ENCODE results near the gene CABCOCO1.

DNA sequence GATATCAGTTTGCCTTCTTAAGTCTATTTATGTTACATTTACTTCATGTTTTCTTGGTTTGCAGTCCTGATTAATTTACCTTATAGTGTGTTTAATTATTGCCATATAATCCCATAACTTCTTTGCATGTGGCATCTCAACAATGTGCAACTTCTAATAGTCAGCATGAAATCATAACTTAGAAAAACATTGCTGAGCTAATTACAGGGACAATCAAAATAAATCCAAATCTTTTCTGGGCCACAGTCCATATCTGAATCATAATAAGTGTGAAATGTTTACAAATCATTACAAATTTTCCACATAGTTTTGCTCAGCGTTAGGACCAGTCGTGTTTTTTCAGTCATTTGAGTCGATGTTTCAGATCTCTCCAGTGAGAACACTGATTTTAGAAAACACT is 29.1 kb upstream of the CABCOCO1 start:
- TF ChIP-seq, protein P1, sequence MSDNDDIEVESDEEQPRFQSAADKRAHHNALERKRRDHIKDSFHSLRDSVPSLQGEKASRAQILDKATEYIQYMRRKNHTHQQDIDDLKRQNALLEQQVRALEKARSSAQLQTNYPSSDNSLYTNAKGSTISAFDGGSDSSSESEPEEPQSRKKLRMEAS (IDR thresholded peaks at IDR 0.05; ENCODE audit: low read depth): no peak
- TF ChIP-seq, protein P2, sequence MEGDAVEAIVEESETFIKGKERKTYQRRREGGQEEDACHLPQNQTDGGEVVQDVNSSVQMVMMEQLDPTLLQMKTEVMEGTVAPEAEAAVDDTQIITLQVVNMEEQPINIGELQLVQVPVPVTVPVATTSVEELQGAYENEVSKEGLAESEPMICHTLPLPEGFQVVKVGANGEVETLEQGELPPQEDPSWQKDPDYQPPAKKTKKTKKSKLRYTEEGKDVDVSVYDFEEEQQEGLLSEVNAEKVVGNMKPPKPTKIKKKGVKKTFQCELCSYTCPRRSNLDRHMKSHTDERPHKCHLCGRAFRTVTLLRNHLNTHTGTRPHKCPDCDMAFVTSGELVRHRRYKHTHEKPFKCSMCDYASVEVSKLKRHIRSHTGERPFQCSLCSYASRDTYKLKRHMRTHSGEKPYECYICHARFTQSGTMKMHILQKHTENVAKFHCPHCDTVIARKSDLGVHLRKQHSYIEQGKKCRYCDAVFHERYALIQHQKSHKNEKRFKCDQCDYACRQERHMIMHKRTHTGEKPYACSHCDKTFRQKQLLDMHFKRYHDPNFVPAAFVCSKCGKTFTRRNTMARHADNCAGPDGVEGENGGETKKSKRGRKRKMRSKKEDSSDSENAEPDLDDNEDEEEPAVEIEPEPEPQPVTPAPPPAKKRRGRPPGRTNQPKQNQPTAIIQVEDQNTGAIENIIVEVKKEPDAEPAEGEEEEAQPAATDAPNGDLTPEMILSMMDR (IDR thresholded peaks at IDR 0.05): no peak
- no peak for TF ChIP-seq CHD2 (IDR thresholded peaks at IDR 0.05; ENCODE audit: low read length, partially characterized antibody)
- no peak for TF ChIP-seq POLR2AphosphoS5 (IDR thresholded peaks at IDR 0.05; ENCODE audit: low read depth, low read length)
- TF ChIP-seq SMC3 (IDR thresholded peaks at IDR 0.05; ENCODE audit: low read depth, low read length): no peak
- no peak for TF ChIP-seq YY1 (IDR thresholded peaks at IDR 0.05; ENCODE audit: low read depth)
- TF ChIP-seq, protein P3, sequence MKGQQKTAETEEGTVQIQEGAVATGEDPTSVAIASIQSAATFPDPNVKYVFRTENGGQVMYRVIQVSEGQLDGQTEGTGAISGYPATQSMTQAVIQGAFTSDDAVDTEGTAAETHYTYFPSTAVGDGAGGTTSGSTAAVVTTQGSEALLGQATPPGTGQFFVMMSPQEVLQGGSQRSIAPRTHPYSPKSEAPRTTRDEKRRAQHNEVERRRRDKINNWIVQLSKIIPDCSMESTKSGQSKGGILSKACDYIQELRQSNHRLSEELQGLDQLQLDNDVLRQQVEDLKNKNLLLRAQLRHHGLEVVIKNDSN (IDR thresholded peaks at IDR 0.05; ENCODE audit: borderline replicate concordance, low read depth): no peak
- TF ChIP-seq, protein P4, sequence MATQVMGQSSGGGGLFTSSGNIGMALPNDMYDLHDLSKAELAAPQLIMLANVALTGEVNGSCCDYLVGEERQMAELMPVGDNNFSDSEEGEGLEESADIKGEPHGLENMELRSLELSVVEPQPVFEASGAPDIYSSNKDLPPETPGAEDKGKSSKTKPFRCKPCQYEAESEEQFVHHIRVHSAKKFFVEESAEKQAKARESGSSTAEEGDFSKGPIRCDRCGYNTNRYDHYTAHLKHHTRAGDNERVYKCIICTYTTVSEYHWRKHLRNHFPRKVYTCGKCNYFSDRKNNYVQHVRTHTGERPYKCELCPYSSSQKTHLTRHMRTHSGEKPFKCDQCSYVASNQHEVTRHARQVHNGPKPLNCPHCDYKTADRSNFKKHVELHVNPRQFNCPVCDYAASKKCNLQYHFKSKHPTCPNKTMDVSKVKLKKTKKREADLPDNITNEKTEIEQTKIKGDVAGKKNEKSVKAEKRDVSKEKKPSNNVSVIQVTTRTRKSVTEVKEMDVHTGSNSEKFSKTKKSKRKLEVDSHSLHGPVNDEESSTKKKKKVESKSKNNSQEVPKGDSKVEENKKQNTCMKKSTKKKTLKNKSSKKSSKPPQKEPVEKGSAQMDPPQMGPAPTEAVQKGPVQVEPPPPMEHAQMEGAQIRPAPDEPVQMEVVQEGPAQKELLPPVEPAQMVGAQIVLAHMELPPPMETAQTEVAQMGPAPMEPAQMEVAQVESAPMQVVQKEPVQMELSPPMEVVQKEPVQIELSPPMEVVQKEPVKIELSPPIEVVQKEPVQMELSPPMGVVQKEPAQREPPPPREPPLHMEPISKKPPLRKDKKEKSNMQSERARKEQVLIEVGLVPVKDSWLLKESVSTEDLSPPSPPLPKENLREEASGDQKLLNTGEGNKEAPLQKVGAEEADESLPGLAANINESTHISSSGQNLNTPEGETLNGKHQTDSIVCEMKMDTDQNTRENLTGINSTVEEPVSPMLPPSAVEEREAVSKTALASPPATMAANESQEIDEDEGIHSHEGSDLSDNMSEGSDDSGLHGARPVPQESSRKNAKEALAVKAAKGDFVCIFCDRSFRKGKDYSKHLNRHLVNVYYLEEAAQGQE (IDR thresholded peaks at IDR 0.05; ENCODE audit: low read depth, low read length): no peak
